Activated naive CD4-positive, alpha-beta T cell treated with anti-CD3 and anti-CD28 coated beads, Interleukin-2, amount 50 U/mL, for 16 hours (primary cell): Measurements from ENCODE around the gene DGKA.
A peak's percentile ranks its signal among the peaks of the same experiment; 100 is the strongest.

Experiments
- DNase-seq: peaks from one replicate; pipeline ENCODE4 v3.0.0-alpha.2; 2020

DGKA gene

DNA sequence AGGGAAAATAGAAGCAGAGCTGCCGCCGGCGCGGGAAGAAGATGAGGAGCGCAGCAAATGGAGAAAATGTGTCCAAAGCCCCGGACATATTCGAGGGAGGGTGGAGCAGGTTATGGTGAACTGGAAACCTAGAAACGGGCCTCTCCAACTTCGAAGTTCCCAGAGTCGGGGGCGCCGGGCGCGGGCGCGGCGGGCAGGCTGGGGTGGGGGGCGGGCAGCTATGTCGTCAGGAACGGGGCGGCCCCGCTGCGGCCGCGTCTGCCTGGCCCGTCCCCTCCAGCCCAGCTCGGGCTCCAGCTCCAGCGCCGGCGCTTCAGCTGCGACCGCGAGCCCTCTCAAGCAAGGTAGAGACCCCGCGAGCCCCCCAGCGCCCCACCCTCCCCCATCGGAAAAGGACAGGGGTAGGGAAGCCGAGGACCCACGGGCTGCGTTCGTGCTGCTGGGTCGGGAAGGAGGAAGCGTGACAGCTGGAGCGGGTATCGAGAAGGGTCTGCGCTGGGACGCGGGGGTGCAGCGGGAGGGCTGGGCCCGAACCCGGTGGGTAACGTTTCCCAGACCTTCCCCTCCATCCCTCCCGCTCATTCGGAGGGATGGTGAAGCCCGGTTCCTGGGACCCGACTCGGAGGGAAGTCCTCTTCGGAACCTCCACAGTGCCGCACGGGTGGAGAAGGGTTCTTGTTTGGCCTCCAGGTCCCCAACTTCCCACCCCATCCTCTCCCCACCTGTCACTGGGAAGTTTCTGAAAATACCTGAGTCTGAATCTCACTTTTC is 1.0 kb downstream of the DGKA start:
- DNase-seq = no peak

- peak; percentile 55 for DNase-seq
Measured at GRCh38 chr12:55932551-55932910, 1.6 kb downstream of the DGKA start.

GRCh38 chr12:55933169-55933798 is 2.3 kb downstream of the DGKA start:
- DNase-seq = no peak

DNA sequence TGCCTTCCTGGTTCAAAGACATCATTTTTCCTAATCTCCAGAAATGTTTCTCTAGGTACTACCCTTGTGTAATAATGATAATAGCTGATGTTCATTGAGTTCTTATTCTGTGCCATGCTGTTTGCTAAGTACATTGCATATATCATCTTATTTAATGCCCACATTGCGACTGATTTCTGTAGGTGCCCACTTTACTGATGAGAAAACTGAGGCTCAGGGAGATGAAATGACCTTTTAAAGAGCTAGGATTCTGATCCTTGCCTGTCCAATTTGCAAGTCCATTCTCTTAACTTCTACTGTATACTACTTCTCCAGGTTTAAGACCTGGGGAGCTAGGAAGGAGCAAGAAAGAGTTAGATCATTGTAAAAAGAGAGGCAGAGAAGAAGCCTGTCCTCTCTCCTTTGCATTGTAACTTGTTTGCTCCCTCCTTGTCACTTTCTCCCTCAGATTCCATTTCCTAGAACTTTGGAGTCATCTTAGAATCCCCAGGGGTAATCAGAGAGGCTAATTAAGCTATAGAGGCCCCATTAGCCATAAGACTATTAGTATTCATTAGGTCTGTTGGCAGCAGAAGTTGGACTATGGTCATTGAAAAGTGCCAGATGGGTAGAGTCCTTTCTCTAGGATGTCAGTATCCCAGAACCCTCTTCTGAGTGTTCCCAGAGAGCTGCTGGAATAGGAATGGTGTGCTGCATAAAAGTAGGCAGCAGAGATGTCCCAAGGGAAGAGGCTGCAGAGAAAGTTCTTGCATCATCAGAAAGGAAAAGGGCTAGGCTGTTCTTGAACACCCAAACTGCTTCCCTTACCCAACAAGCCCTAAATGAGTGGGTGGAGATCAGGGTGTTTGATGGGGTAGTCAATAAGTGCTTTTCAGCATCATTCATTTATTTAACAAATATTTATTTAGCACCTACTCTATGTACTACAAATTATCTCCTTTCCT is 3.1 kb downstream of the DGKA start:
- DNase-seq = no peak

DNA sequence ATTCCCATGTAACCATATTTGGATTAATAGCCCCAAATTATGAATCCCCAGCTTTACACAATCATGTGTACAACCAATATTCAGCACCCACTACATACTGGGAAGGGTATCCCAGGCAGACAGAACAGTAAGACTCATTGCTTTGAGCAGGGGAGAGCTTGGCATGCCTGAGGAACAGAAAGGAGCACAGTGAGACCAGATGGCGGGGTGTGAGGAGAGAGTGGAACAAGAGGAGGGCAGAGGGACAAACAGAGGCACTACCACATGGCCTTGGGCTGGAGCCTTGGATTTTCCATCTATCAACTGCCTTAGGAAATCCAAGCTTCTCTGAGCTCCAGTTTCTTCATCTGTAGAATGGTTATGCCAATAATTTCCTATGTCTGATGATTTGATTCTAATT is 3.8 kb downstream of the DGKA start:
- DNase-seq = no peak

DNA sequence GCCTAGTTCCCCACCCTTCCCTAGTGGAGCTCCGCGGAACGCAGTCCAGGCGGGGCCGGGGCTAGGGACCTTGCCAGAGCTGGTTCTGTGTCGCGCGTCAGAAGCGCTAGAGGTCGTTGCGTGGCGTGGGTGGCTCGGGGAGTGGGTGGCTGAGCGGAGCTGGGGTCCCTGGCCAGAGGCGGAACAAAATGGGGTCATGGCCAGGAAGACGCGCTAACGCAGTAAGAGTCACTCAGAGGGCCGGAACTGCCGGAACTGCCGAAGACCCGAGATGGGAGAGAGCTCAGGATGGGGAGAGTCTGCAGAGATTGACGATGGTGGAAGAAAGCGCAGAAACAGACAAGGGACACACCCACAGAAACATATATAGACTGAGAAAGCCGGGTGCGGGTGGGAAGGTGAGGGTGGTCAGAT is 4.8 kb downstream of the DGKA start:
- peak; percentile 51 for DNase-seq

DNA sequence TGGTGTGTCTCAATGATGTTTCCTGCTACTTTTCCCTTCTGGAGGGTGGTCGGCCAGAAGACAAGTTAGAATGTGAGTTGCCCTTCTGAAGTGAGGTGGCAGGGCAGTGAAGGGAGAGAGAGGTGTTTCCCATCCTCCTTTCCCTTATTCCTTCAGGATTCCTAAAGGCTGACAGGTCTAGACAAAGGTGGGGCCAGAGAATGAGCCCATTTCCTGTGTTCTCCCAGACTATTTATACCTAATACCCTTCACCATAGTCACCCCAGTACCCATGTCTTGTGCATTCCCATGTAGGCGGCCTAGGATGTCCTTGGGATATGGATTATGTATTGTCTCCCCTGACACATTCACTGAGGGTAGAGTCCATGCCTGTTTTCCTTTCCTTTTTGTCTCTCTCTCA is 7.0 kb downstream of the DGKA start:
- no peak for DNase-seq

GRCh38 chr12:55938826-55939501 is 8.0 kb downstream of the DGKA start:
- peak; percentile 37 for DNase-seq

DNA sequence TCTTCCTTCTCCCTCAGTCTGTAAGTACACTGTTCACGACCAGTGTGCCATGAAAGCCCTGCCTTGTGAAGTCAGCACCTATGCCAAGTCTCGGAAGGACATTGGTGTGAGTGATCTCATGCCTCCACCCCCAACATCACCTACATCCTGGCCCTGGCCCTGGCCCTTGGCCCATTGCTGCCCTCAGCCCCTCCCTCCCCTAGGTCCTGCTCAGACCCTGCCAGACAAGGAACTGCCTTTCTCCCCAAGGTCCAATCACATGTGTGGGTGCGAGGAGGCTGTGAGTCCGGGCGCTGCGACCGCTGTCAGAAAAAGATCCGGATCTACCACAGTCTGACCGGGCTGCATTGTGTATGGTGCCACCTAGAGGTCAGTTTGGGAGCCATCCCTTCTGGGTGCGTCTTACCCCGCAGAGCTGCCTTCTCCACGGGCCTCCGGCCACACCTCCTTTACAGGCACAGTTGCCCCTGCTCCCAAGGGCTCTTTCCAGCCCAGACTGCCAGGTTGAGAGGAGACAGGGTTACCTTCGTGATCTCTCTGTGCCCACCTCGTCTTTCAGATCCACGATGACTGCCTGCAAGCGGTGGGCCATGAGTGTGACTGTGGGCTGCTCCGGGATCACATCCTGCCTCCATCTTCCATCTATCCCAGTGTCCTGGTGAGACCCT is 9.2 kb downstream of the DGKA start:
- DNase-seq = peak; percentile 83

- no peak for DNase-seq
Measured at GRCh38 chr12:55942055-55942454, 11.1 kb downstream of the DGKA start.

DNA sequence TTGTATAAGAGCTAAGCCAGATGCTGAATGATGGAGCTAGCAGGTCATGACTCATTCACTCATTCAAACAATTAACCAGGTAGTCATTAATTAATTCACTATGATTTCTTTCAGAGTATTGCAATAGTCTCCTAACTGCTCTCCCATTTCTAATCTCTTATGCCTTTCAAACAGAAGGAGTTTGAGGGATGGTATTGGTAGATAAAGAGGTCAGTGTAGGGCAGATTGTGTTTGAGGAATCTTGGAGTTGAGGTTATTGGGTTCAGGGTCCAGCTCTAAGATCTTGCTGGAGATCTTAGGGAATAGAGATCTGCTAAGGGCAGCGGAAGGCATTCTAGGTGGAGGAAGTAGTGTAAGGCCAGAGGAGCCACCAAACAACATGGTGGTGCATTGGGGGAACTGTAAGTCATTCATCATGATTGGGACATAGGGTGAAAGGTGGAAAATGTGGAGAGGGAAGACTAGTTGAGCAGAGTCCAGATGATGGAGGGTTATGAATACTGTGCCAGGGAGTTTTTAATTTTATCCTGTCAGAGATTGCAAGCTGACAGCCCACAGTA is 11.7 kb downstream of the DGKA start:
- no peak for DNase-seq

DNA sequence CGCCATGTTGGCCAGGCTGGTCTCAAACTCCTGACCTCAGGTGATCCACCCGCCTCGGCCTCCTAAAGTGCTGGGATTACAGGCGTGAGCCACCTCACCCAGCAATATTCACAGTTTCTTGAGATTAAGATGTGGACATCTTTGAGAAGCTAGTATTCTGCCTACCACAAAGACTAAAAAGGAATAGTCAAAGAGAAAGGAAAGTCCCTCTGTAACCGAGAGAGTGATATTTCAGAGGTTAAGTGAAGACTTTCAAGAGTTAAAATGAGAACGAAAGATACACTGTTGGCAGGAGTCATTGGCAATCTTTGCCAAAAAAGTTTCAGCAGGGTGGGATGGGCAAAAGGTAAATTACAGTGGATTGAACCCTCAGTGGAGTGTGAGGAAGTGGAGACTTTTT is 15.6 kb downstream of the DGKA start:
- no peak for DNase-seq

DNA sequence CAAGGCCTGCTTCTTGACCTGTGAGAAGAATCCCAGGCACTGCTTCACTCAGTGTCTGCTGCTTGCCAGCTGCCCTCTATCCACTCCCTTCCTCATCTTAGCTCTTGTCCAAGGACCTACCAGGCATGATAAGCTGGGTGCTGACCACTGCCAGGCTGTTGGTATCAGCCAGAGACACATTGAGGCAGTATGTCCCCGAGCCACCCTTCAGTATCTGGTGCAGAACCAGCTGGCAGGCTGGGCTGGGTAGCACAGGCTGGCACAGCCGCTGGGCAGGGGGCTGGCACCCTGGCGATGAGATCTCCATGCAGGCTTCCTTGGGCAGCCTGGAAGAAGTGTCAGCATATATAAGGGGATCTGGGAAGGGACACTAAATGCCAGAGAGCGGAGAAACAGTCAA is 24.4 kb downstream of the DGKA start:
- no peak for DNase-seq

- DNase-seq = peak; percentile 61
Measured at GRCh38 chr12:55955800-55956508, 25.0 kb downstream of the DGKA start.

- no peak for DNase-seq
Measured at GRCh38 chr12:55957106-55957859, 26.3 kb downstream of the DGKA start.

DNA sequence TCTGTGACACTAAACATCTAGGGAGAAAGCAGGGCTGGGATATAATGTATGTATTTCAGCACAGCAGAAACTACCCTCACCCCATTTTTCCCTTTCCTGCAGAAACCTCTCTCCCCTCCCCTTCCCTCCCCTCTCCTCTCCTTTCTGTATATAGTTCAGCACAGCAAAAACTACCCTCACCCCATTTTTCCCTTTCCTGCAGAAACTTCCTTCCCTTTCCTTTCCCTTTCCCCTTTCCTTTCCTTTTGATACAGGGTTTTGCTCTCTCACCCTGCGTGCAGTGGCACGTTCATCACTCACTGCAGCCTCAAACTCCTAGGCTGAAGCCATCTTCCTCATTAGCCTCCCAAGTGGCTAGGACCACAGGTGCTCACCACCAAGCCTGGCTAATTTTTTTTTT is 32.8 kb downstream of the DGKA start:
- no peak for DNase-seq

DNA sequence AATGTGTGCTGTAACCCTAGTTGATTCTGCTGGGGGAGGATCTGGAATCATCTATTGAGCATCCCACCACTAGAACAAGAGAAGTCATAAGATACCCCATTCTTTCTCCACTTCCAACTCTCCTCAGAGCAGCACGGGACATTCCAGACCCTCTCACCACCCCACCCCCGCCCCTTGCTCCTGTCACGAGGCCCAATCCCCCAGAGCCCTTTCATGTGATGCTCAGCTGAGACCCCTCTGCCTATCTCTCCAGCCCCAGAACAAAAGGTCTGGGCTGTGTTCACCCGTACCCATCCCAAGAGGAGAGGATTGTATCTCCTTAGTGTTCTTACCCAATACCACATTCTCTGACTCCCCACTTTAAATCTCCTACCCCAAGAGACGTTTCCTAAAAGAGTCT is 34.3 kb downstream of the DGKA start:
- DNase-seq = no peak

- DNase-seq = no peak
Measured at GRCh38 chr12:55965941-55966407, 35.0 kb downstream of the DGKA start, which contains the start of gene PMEL. Gene PMEL (minus strand): TSS chr12:55966042. CDS start chr12:55966011, 31 bp downstream.

DNA sequence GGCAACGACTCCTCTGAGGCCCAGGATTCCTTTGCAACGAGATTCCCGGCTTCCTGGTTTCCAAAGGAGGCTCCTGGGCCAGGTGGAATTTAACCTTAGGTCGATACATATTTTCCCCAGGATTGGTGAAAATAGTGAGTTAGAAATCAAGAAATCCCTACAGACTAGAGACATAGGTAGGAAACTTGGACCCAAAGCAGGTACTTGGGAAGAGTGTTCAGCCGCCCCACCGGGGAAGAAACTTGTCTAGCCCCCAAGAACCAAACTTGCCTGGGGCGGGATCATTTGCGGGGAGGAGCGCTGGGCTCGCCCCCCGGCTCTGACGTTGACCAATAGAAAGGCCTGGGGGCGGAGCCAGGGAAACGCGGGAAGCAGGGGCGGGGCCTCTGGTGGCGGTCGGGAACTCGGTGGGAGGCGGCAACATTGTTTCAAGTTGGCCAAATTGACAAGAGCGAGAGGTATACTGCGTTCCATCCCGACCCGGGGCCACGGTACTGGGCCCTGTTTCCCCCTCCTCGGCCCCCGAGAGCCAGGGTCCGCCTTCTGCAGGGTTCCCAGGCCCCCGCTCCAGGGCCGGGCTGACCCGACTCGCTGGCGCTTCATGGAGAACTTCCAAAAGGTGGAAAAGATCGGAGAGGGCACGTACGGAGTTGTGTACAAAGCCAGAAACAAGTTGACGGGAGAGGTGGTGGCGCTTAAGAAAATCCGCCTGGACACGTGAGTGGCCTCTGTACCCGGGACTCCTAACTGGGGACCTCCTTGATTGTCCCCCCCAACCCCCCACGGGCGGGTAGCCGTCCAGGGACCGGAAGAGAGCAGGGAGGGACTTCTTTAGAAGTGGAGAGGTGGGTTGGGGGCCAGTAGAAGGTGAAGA is 35.7 kb downstream of the DGKA start, which contains the start of gene CDK2:
CDK2 (plus strand) TSS at position 423 of the 874 bp plus-strand sequence; CDS start at position 602, 179 bp downstream.
- DNase-seq = peak; percentile 89
